ENCODE results near the gene ETV4.
A peak's percentile ranks its signal among the peaks of the same experiment; 100 is the strongest.

The ETV4 gene

GRCh38 chr17:43578699-43579565 is 32.8 kb upstream of the ETV4 start:
- no peak for TF ChIP-seq CTCF (IDR thresholded peaks at IDR 0.05; ENCODE audit: extremely low read depth, insufficient read depth, missing control alignments)
- in situ Hi-C loops (cut with MboI; ENCODE audit: low pct_unique_long_range_greater_than_20kb, low sequenced_read_pairs, unreplicated experiment), result no loop called here
- peak; percentile 50 for DNase-seq (ENCODE audit: low spot score)

- no peak for DNase-seq (ENCODE audit: low spot score)
- in situ Hi-C loops (cut with MboI; ENCODE audit: low pct_unique_long_range_greater_than_20kb, low sequenced_read_pairs, unreplicated experiment), result no loop called here
- no peak for TF ChIP-seq CTCF (IDR thresholded peaks at IDR 0.05; ENCODE audit: extremely low read depth, insufficient read depth, missing control alignments)
These were observed 32.2 kb upstream of the ETV4 start for GRCh38 chr17:43578404-43578698.

GRCh38 chr17:43577664-43578403 is 31.7 kb upstream of the ETV4 start:
- DNase-seq (ENCODE audit: low spot score), result no peak
- TF ChIP-seq CTCF (IDR thresholded peaks at IDR 0.05; ENCODE audit: extremely low read depth, insufficient read depth, missing control alignments), result no peak
- in situ Hi-C loops (cut with MboI; ENCODE audit: low pct_unique_long_range_greater_than_20kb, low sequenced_read_pairs, unreplicated experiment), result no loop called here

- peak; percentile 67 for DNase-seq (ENCODE audit: low spot score)
- TF ChIP-seq CTCF (IDR thresholded peaks at IDR 0.05; ENCODE audit: extremely low read depth, insufficient read depth, missing control alignments), result peak; percentile 90
- in situ Hi-C loops (cut with MboI; ENCODE audit: low pct_unique_long_range_greater_than_20kb, low sequenced_read_pairs, unreplicated experiment), result no loop called here
These were observed 30.6 kb upstream of the ETV4 start for GRCh38 chr17:43576563-43577229.

- DNase-seq (ENCODE audit: low spot score), result no peak
- in situ Hi-C loops (cut with MboI; ENCODE audit: low pct_unique_long_range_greater_than_20kb, low sequenced_read_pairs, unreplicated experiment), result no loop called here
- no peak for TF ChIP-seq CTCF (IDR thresholded peaks at IDR 0.05; ENCODE audit: extremely low read depth, insufficient read depth, missing control alignments)
These were observed 28.9 kb upstream of the ETV4 start for GRCh38 chr17:43574896-43575525.

GRCh38 chr17:43574348-43574747 is 28.2 kb upstream of the ETV4 start:
- in situ Hi-C loops (cut with MboI; ENCODE audit: low pct_unique_long_range_greater_than_20kb, low sequenced_read_pairs, unreplicated experiment), result no loop called here
- DNase-seq (ENCODE audit: low spot score), result no peak
- TF ChIP-seq CTCF (IDR thresholded peaks at IDR 0.05; ENCODE audit: extremely low read depth, insufficient read depth, missing control alignments), result no peak

Data from GM13977 (cell line).